ENCODE measurements around the gene JAKMIP1.

Gene JAKMIP1

DNA sequence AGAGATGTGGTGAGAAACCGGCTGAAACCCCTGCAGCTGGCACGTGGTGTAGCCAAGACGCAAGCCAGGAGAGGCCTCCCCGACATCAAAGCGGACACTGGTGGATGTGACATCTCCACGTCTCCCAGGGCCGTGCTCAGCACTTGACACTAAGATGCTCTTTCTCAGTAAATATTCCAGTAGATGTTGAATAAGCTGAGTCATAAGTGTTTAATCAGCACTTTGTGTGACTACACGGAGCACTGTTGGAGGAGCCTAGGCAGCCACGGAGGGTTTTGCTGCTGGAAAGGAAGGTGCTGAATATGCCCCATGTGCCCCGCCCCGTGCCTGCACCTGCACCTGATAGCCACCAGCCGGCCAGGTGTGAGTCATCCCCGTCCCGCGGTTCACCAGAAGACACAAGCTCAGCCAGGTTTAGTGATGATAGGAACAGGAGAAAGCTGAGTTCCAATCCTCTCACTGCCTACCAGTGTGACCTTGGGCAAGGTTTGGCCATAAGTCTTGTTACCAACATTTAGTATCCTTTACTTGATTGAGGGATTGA, 153.1 kb downstream of the JAKMIP1 start:
- Histone ChIP-seq H3K4me3 (ENCODE audit: low read length, poor library complexity, severe bottlenecking) (no peak overlapping the region), H3K79me2 (ENCODE audit: insufficient read depth, low read length) (no peaks in the 10 kb centered on the region), H3K9me3 (ENCODE audit: insufficient read depth, low read depth, low read length) (no peaks in the 10 kb centered on the region), H3K9me2 (replicated peaks; ENCODE audit: low read depth, low read length) (no peaks in the 10 kb centered on the region), H3K9ac (ENCODE audit: low read depth, low read length, poor library complexity, severe bottlenecking) (no peak overlapping the region), H3F3A (ENCODE audit: low read depth) (no peaks in the 10 kb centered on the region), H4K20me1 (ENCODE audit: insufficient read depth, low read length, poor library complexity, severe bottlenecking) (no peaks in the 10 kb centered on the region), H3K27me3 (ENCODE audit: insufficient read depth, low read length, poor library complexity, severe bottlenecking) (no peaks in the 10 kb centered on the region), H2AFZ (ENCODE audit: low read length) (no peak overlapping the region), H3K36me3 (ENCODE audit: insufficient read depth, low read length) (no peaks in the 10 kb centered on the region), H3K4me1 (ENCODE audit: insufficient read depth, low read length, poor library complexity, severe bottlenecking) (no peaks in the 10 kb centered on the region), H3K4me2 (ENCODE audit: low read depth, low read length, poor library complexity, severe bottlenecking) (no peak overlapping the region)
- TF ChIP-seq EZH2phosphoT487 (IDR thresholded peaks at IDR 0.05; ENCODE audit: borderline replicate concordance): no peak
- TF ChIP-seq, protein P1, sequence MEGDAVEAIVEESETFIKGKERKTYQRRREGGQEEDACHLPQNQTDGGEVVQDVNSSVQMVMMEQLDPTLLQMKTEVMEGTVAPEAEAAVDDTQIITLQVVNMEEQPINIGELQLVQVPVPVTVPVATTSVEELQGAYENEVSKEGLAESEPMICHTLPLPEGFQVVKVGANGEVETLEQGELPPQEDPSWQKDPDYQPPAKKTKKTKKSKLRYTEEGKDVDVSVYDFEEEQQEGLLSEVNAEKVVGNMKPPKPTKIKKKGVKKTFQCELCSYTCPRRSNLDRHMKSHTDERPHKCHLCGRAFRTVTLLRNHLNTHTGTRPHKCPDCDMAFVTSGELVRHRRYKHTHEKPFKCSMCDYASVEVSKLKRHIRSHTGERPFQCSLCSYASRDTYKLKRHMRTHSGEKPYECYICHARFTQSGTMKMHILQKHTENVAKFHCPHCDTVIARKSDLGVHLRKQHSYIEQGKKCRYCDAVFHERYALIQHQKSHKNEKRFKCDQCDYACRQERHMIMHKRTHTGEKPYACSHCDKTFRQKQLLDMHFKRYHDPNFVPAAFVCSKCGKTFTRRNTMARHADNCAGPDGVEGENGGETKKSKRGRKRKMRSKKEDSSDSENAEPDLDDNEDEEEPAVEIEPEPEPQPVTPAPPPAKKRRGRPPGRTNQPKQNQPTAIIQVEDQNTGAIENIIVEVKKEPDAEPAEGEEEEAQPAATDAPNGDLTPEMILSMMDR (conservative IDR thresholded peaks at IDR 0.05; ENCODE audit: low read length): no peak

DNA sequence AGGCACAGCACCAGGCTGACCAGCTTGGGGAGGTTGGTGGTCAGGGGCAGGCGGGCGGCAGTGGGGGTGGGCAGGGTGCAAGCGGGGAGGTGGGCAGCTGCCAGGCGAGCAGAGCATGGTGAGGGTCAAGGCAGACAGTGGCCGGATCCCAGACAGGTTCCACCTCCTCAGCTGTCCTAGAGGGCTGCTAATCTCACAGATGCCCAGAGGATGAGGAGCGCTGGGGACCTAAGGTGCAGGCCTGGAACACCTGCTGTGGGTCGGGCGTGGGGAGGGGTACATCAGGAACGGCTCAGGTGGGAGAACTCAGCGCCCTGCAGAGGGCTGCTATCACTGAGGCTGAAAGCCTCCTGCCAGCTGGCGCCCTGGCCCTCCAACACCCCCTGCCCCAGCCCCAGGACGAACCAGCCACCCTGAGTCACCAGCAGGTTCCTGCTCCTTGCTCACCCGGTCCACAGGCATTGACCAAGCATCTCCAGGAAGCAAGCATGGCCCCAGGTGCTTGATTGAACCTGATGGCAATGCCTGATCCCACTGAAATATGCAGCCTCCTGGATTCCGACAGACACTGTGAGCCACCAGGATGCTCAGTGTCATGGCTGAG, 153.7 kb downstream of the JAKMIP1 start:
- H3F3A ChIP-seq (ENCODE audit: low read depth): no peaks in the 10 kb centered on the region
- H3K27me3 ChIP-seq (ENCODE audit: insufficient read depth, low read length, poor library complexity, severe bottlenecking): no peaks in the 10 kb centered on the region
- no peaks in the 10 kb centered on the region for H3K4me1 ChIP-seq (ENCODE audit: insufficient read depth, low read length, poor library complexity, severe bottlenecking)
- no peak overlapping the region for H2AFZ ChIP-seq (ENCODE audit: low read length)
- TF ChIP-seq, protein P1 (conservative IDR thresholded peaks at IDR 0.05; ENCODE audit: low read length): no peak
- no peak overlapping the region for H3K9ac ChIP-seq (ENCODE audit: low read depth, low read length, poor library complexity, severe bottlenecking)
- H3K36me3 ChIP-seq (ENCODE audit: insufficient read depth, low read length): no peaks in the 10 kb centered on the region
- H3K4me2 ChIP-seq (ENCODE audit: low read depth, low read length, poor library complexity, severe bottlenecking): no peak overlapping the region
- H4K20me1 ChIP-seq (ENCODE audit: insufficient read depth, low read length, poor library complexity, severe bottlenecking): no peaks in the 10 kb centered on the region
- H3K9me2 ChIP-seq (replicated peaks; ENCODE audit: low read depth, low read length): no peaks in the 10 kb centered on the region
- no peaks in the 10 kb centered on the region for H3K9me3 ChIP-seq (ENCODE audit: insufficient read depth, low read depth, low read length)
- H3K4me3 ChIP-seq (ENCODE audit: low read length, poor library complexity, severe bottlenecking): no peak overlapping the region
- no peaks in the 10 kb centered on the region for H3K79me2 ChIP-seq (ENCODE audit: insufficient read depth, low read length)

DNA sequence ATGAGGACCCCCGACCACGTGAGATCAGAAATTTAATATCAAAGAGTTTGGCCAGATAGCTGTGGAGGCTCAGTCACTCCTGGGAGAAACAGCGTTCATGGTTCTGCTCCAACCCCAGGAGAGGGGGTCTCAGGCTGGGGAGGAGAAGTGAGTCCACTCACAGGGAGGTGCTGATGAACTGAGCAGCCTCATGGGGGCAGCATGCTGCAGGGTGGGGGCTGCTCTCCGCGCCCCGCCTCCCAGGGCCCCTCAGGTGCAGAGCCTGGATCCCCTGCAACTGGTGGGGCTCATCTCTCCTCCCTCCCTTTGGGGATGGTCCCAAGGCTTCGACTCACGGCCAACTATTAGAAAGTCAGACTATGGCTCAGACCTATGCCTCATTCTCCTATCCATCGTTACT, 155.5 kb downstream of the JAKMIP1 start:
- H3K36me3 ChIP-seq (ENCODE audit: insufficient read depth, low read length): no peaks in the 10 kb centered on the region
- H3K4me1 ChIP-seq (ENCODE audit: insufficient read depth, low read length, poor library complexity, severe bottlenecking): no peaks in the 10 kb centered on the region
- no peak for TF ChIP-seq EZH2phosphoT487 (IDR thresholded peaks at IDR 0.05; ENCODE audit: borderline replicate concordance)
- TF ChIP-seq, protein P1 (conservative IDR thresholded peaks at IDR 0.05; ENCODE audit: low read length): no peak; the same call in 1 of the 2 replicates

More for the DNA sequence above, 155.5 kb downstream of the JAKMIP1 start:
- no peaks in the 10 kb centered on the region for H4K20me1 ChIP-seq (ENCODE audit: insufficient read depth, low read length, poor library complexity, severe bottlenecking)
- no peaks in the 10 kb centered on the region for H3K9me2 ChIP-seq (replicated peaks; ENCODE audit: low read depth, low read length)
- no peak overlapping the region for H3K9ac ChIP-seq (ENCODE audit: low read depth, low read length, poor library complexity, severe bottlenecking)
- no peaks in the 10 kb centered on the region for H3K9me3 ChIP-seq (ENCODE audit: insufficient read depth, low read depth, low read length)
- H3K4me2 ChIP-seq (ENCODE audit: low read depth, low read length, poor library complexity, severe bottlenecking): no peak overlapping the region
- no peak overlapping the region for H3K4me3 ChIP-seq (ENCODE audit: low read length, poor library complexity, severe bottlenecking)
- H2AFZ ChIP-seq (ENCODE audit: low read length): no peak overlapping the region
- no peaks in the 10 kb centered on the region for H3K79me2 ChIP-seq (ENCODE audit: insufficient read depth, low read length)
- no peaks in the 10 kb centered on the region for H3F3A ChIP-seq (ENCODE audit: low read depth)
- no peaks in the 10 kb centered on the region for H3K27me3 ChIP-seq (ENCODE audit: insufficient read depth, low read length, poor library complexity, severe bottlenecking)

Measured in Loucy (cell line).